ENCODE measurements around the gene STEAP3. TPM values are rescaled to one million over a fixed set of nuclear protein-coding genes. Genes with fewer than 3 reads are reported as not detected.

The STEAP3 gene
- total RNA-seq, 1 donor from 2014 or later, result 44.6 TPM

DNA sequence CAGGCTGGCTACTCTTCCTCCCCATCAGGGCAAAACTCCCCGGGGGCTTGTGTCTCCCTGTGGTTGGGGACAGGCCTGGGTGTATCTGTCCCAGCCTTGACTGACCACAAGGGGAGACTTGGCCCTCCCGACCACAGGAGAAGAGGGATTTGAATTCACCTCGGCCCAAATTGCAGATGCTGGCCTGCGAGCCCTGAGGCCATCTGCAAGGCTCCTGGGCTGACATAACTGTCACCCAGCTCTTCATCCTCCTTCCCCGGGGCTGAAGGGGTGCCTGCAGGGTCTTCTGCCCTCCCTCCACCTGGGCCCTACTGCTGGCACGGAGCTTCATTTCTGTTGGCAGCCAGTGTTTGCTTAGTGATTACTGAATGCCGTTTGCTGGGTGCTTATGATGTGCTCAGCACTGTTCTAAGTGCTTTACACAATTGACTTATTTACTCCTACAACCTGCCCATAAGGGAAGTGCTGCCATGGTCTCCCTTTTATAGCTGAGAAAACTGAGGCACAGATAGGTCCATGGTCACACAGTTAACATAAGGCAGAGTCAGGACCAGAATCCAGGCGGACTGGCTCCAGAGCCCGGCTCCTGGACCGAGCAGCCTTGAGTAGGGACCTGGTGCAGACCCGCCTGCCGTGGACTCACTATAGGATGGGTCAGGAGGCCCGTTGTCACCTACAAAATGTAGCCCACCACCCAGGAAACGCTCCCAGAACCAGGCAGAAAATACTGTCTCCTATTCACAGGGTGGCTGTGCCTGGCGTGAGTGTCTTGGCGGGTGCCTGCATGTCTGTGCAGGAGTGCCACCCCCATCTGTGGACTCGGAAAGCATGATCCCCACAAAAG, 18.9 kb downstream of the STEAP3 start:
- H3K27me3 Mint-ChIP-seq (ENCODE audit: low read depth), result no peaks in the 10 kb centered on the region
- peaks cover 3% of the 10 kb centered on the region for H3K9me3 Mint-ChIP-seq (ENCODE audit: low read depth)
- H3K27ac Mint-ChIP-seq (ENCODE audit: unreplicated experiment), result no peak overlapping the region
- H3K36me3 Mint-ChIP-seq (ENCODE audit: low read depth), result peaks cover 12% of the 10 kb centered on the region
- TF ChIP-seq, protein P1, sequence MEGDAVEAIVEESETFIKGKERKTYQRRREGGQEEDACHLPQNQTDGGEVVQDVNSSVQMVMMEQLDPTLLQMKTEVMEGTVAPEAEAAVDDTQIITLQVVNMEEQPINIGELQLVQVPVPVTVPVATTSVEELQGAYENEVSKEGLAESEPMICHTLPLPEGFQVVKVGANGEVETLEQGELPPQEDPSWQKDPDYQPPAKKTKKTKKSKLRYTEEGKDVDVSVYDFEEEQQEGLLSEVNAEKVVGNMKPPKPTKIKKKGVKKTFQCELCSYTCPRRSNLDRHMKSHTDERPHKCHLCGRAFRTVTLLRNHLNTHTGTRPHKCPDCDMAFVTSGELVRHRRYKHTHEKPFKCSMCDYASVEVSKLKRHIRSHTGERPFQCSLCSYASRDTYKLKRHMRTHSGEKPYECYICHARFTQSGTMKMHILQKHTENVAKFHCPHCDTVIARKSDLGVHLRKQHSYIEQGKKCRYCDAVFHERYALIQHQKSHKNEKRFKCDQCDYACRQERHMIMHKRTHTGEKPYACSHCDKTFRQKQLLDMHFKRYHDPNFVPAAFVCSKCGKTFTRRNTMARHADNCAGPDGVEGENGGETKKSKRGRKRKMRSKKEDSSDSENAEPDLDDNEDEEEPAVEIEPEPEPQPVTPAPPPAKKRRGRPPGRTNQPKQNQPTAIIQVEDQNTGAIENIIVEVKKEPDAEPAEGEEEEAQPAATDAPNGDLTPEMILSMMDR (IDR thresholded peaks at IDR 0.05), result no peak
- H3K4me3 Mint-ChIP-seq (ENCODE audit: unreplicated experiment), result no peak overlapping the region
- DNase-seq (ENCODE audit: low spot score), result no peak
- H3K4me1 Mint-ChIP-seq (ENCODE audit: low read depth), result peaks cover 62% of the 10 kb centered on the region

DNA sequence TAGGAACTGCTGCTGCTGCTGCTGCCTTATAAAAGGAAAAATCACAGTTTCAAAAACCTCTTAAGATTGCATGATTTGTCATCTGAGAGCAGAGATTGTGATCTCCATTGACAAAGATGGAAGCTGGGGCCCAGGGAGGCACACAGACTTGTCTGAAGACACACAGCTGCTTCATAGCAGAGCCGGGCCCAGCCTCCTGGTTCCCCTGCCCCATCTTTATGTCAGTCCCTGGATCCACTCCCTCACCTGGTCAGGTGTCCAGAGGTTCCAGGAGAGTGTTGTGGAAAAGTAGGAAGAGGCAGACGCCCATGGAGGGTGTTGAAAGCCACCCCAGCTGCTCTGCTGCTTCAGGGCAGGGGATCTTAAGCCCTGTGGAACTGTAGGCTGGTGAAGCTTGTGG, 20.0 kb downstream of the STEAP3 start:
- no peak for DNase-seq (ENCODE audit: low spot score)
- Mint-ChIP-seq H3K27ac (ENCODE audit: unreplicated experiment) (peak overlapping the region; percentile 27), H3K4me3 (ENCODE audit: unreplicated experiment) (no peak overlapping the region), H3K27me3 (ENCODE audit: low read depth) (no peaks in the 10 kb centered on the region), H3K4me1 (ENCODE audit: low read depth) (peaks cover 60% of the 10 kb centered on the region), H3K36me3 (ENCODE audit: low read depth) (peaks cover 16% of the 10 kb centered on the region), H3K9me3 (ENCODE audit: low read depth) (peaks cover 3% of the 10 kb centered on the region)
- TF ChIP-seq, protein P1 (IDR thresholded peaks at IDR 0.05), result no peak

DNA sequence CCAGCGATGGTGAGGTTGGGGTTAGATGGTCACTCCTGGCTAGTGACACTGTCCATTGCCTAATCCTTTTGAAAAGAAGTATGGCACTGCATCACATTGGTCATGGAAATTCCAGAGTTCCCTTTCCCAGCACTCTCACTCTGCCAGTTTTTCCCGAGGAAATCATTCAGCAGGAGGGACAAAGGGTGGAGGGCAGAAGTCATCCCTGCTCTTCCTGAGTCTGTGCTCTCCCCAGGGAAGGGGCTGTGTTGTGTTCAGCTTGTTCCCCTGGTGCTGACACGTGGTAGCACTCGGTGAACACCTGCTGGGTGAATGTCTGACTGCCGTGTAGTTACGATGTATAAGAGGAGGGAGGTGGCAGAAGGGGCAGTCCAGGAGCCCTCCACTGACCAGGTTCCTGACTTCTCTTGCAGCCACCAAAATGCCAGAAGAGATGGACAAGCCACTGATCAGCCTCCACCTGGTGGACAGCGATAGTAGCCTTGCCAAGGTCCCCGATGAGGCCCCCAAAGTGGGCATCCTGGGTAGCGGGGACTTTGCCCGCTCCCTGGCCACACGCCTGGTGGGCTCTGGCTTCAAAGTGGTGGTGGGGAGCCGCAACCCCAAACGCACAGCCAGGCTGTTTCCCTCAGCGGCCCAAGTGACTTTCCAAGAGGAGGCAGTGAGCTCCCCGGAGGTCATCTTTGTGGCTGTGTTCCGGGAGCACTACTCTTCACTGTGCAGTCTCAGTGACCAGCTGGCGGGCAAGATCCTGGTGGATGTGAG, 21.6 kb downstream of the STEAP3 start:
- peak; percentile 64 for DNase-seq (ENCODE audit: low spot score)
- H3K36me3 Mint-ChIP-seq (ENCODE audit: low read depth), result peaks cover 15% of the 10 kb centered on the region

DNA sequence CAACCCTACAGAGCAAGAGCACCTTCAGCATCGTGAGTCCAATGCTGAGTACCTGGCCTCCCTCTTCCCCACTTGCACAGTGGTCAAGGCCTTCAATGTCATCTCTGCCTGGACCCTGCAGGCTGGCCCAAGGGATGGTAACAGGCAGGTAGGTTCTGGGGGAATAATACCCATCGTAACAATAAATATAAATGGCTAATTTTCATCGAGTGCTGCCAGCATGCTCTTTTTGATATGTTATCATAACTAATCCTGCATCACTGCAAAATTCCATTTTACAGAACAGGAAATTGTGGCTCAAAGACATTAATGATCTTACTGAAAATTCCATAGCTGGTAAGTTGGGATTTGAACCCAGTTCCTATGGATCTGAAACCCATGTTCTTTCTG, 22.2 kb downstream of the STEAP3 start:
- TF ChIP-seq, protein P1 (IDR thresholded peaks at IDR 0.05), result no peak
- Mint-ChIP-seq H3K36me3 (ENCODE audit: low read depth) (peaks cover 15% of the 10 kb centered on the region), H3K4me3 (ENCODE audit: unreplicated experiment) (no peak overlapping the region), H3K27me3 (ENCODE audit: low read depth) (no peaks in the 10 kb centered on the region), H3K4me1 (ENCODE audit: low read depth) (peaks cover 62% of the 10 kb centered on the region), H3K9me3 (ENCODE audit: low read depth) (peaks cover 3% of the 10 kb centered on the region), H3K27ac (ENCODE audit: unreplicated experiment) (no peak overlapping the region)
- DNase-seq (ENCODE audit: low spot score), result no peak

More for the DNA sequence above, 21.6 kb downstream of the STEAP3 start:
- H3K27me3 Mint-ChIP-seq (ENCODE audit: low read depth), result no peaks in the 10 kb centered on the region
- H3K27ac Mint-ChIP-seq (ENCODE audit: unreplicated experiment), result no peak overlapping the region
- no peak overlapping the region for H3K4me3 Mint-ChIP-seq (ENCODE audit: unreplicated experiment)
- H3K9me3 Mint-ChIP-seq (ENCODE audit: low read depth), result peaks cover 3% of the 10 kb centered on the region
- peaks cover 62% of the 10 kb centered on the region for H3K4me1 Mint-ChIP-seq (ENCODE audit: low read depth)
- TF ChIP-seq, protein P1 (IDR thresholded peaks at IDR 0.05), result no peak
